Stimulated activated CD8-positive, alpha-beta memory T cell treated with anti-CD3 and anti-CD28 coated beads, Interleukin-7, amount 100 ng/mL, for 48 hours (primary cell): ENCODE data around the gene CCNB2.

ENCODE experiments used
- DNase-seq, 2 donors: peaks; one replicate each; pipeline ENCODE4 v3.0.0-alpha.2; 2020; ENCODE audit warnings: low read depth in 1 of 2; ENCODE audit errors: extremely low read depth in 1 of 2

CCNB2 gene

GRCh38 chr15:59165726-59166125 is 60.8 kb downstream of the CCNB2 start:
- DNase-seq: no peak

GRCh38 chr15:59166166-59166565 is 61.2 kb downstream of the CCNB2 start:
- no peak for DNase-seq

DNA sequence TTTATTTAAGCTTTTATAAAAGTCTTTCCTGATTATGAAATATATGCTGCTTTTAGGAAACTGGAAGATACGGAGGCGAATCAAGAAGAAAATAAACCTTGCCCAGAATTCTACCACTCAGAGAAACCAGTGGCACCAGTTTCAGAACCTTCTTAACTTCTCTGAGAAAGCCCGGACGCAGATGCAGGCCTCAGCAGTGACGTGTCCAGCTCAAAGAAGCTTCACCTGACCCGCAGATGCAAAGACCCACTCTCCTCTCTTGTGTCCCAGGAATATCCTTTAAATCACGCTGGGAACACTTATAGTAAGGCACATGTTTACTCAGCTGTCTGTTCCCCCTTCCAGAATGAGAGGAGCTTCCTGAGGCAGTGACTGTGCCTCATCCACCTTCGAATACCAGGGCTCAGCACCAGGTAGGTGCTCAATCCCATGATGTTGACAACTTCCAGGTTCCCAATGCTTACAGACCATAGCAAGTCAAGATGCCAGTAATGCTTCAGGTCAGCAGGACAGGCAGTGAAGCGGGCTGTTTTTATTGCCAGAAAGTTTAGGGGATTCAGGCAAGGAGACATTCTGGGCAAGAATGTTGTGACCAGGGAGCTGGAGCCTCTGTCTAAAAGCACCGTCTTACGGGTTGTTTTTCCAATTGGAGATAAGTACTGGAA is 61.8 kb downstream of the CCNB2 start:
- no peak for DNase-seq

DNA sequence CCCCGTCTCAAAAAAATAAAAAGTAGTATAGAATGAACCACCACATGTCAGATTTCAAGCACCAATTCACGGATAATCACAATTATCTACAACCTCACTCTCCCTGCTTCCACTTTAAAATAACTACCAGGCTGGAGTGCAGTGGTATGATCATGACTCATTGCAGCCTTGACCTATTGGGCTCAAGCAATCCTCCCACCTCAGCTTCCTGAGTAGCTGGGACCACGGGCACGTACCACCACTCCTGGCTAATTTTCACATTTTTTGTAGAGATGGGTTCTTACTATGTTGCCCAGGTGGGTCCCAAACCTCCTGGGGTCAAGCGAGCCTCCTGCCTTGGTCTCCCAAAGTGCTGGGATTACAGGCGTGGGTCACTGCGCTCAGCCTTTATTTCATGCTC is 63.6 kb downstream of the CCNB2 start:
- no peak for DNase-seq

DNA sequence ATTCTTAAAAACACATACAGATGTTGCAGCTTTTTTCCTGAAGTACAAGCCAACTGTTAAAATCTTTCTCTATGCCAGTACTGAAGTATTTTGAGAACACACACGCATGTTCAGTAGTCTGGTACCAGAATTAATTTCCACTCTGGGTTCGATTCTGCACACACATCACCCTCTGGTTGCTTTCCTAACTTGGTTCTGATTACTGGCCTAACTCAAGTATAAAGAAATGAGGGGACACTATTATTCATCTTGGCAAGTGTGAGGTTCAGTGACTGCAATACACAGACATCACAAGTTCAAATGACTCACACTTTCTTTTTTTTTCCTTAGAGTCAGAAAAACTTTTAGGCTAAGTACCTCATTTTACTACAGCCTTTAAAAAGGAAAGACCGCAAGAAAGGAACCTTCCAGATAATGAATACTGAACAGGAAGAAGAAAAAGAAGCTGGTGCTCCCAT is 64.3 kb downstream of the CCNB2 start:
- DNase-seq: no peak

- no peak for DNase-seq
These were observed 65.5 kb downstream of the CCNB2 start for GRCh38 chr15:59170295-59171066.

DNA sequence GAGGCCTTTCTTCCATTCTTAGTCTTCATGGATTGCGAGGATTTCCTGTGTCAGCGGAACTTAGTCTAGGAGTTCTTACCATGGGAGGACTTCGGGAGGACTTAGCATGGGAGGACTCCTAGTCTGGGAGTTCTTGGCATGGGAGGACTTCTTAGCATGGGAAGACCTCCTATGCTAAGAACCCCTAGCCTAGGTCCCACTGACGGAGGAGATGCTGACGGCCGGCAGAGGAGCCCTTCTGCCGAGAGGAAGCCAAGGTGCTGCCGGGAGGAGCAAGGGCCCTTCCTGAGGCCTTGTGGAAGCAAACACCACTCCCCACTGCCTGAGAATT is 66.1 kb downstream of the CCNB2 start:
- DNase-seq: no peak

DNA sequence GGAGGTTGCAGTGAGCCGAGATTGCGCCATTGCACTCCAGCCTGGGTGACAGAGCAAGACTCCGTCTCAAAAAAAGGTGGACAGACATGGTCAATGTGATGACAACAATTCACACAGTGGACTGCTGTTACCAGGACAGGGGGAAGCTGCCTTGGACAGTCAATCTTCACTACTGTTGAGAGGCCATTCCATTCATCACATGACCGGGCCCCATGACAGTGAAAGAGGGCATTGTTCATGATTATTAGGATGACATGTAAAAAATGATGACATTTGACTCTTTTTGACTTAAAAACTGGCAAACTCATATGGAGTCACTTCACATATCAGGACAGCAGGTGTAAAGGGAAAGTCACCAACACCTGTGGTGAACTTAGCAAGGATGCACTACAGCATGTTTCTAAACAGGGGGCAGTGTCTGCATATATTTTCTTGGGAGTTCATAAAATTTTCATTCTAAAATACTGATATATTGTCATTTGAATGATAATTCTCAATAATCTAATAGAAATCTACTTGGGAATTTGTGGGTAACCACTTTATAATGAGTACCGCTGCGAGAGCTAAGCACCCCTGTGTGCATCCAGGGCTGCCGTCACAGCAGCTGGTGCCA is 67.4 kb downstream of the CCNB2 start:
- no peak for DNase-seq

DNA sequence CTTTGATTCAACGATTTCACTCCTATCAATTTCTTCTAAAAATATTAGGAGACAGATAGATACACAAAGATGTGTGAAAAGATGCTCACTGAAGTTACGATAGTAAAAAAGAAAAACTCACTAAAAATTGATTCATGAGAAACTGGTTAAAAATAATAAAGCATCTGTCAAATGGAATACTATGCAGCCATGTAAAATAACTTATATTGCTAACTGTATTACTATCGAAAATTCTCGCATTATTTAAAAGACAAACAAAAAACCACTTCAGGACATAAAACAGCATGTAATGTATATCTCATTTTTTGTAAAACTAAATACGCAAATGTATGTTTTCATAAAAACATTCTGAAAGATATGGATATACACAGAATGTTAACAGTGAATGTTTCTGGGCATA is 68.2 kb downstream of the CCNB2 start:
- no peak for DNase-seq

- no peak for DNase-seq
These were observed 69.3 kb downstream of the CCNB2 start for GRCh38 chr15:59174151-59174834.
